Measurements from ENCODE around the gene DCTD. TPM values are rescaled to one million over a fixed set of nuclear protein-coding genes. Genes with fewer than 3 reads are reported as not detected.

DCTD gene
- total and polyA plus RNA-seq, 2 of the 13 experiments (the other 11 are each of a cell fraction or from before 2014, with no cell fraction given) = 85.1 to 95.3 TPM

DNA sequence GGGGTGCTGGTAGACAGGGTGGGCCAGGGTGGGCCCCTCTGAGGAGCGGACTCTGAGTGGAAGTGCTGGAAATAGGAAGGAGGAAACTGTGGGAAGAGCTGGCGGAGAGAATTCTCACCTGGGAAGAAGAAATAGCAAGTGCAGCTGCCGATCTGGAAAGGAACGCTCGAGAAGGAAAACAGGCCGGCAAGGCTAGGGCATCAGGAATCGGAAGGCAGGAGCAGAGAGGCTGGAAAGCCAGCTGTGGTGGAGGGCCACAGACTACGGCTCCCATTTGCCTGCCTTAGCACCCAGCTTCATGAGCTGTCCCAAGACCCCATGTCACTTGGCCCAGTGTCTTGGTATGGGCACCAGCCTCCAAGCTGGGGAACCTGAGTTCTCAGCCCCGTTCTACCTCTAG lies 37.3 kb downstream of the DCTD start:
- H3K4me1 ChIP-seq (ENCODE audit: insufficient read depth, low read length) = peaks cover 59% of the 10 kb centered on the region
- peaks cover 4% of the 10 kb centered on the region for H3K79me2 ChIP-seq (ENCODE audit: insufficient read depth, low read length)
- peak overlapping the region; percentile 20 to 58 (median 24); a peak in 5 of 6 replicates for H3K4me3 ChIP-seq (replicated peaks in 1 of 3; ENCODE audit: insufficient read depth in 1 of 3, low read depth in 2 of 3, low read length in 3 of 3)
- in situ Hi-C loops (cut with HindIII; ENCODE audit: extremely low pct_ligation_motif_present, low pct_unique_long_range_greater_than_20kb) (no loop called here), intact Hi-C loops (cut with micrococcal nuclease; ENCODE audit: unreplicated experiment) (no loop called here)
- peaks cover 16% of the 10 kb centered on the region for H3K9me3 ChIP-seq (ENCODE audit: low read length)
- DNase-seq (ENCODE audit: low spot score) (no peak), FAIRE-seq (no peak), ATAC-seq (no peak)
- no TSS peak for BruUV-seq (replicated peaks)
- H3K27me3 ChIP-seq (ENCODE audit: control insufficient read depth in 1 of 2, insufficient read depth in 2 of 2, low read length in 2 of 2) = no peaks in the 10 kb centered on the region
- ChIA-PET POLR2A (interaction anchor here (0.9 to 7.3 kb wide), 4 partner anchors 16 to 38 kb away, joined by 4 to 69 read pairs (median 6); no protein-coding TSS in a partner anchor), CTCF (ENCODE audit: low intra/inter-chr PET ratio, low total read pairs) (no interaction called here)
- peak overlapping the region; percentile 84 for H3K27ac ChIP-seq (ENCODE audit: extremely low read length, insufficient read depth, low read length)
- no peaks in the 10 kb centered on the region for H4K20me1 ChIP-seq (ENCODE audit: insufficient read depth, low read length)
- 92% methylated on average over 8 of the region's 9 CpGs for WGBS (ENCODE audit: low lambda C conversion rate)
- H3K9ac ChIP-seq (ENCODE audit: insufficient read depth, low read depth, low read length) = peak overlapping the region; percentile 57
- peaks cover under 1 to 14% of the 10 kb centered on the region in 2 experiments; a peak in 4 of 5 replicates for H3K36me3 ChIP-seq (replicated peaks in 1 of 2; ENCODE audit: control insufficient read depth in 1 of 2, insufficient read depth in 2 of 2, low read length in 2 of 2)
- peak; percentile 57; the same call in 1 of the 2 replicates for TF ChIP-seq ZBTB38 (CRISPR knock-in tag; IDR thresholded peaks at IDR 0.05)
- no peak for TF ChIP-seq ZNF160 (CRISPR knock-in tag; IDR thresholded peaks at IDR 0.05)
- TF ChIP-seq TMF1 (CRISPR knock-in tag; IDR thresholded peaks at IDR 0.05; ENCODE audit: low read depth) = no peak
- TF ChIP-seq ZNF232 (CRISPR knock-in tag; IDR thresholded peaks at IDR 0.05; ENCODE audit: borderline replicate concordance) = no peak
- TF ChIP-seq ZSCAN5A (CRISPR knock-in tag; IDR thresholded peaks at IDR 0.05; ENCODE audit: borderline replicate concordance) = no peak
- TF ChIP-seq MAFK (conservative IDR thresholded peaks at IDR 0.05 in 1 of 2, IDR thresholded peaks at IDR 0.05 in 1 of 2; ENCODE audit: low read length in 2 of 2) = no peak
- 0 out of 2 replicates have a peak, but pooled peaks have one; percentile 6 for TF ChIP-seq ZNF296 (CRISPR knock-in tag; conservative IDR thresholded peaks at IDR 0.05)
- no peak for TF ChIP-seq REL (CRISPR knock-in tag; conservative IDR thresholded peaks at IDR 0.05)
- no peak for TF ChIP-seq MED8 (CRISPR knock-in tag; IDR thresholded peaks at IDR 0.05; ENCODE audit: insufficient replicate concordance)
- no peak for TF ChIP-seq NR2F1 (CRISPR knock-in tag; IDR thresholded peaks at IDR 0.05)
- no peak for TF ChIP-seq ATF7 (IDR thresholded peaks at IDR 0.05)
- no peak for TF ChIP-seq ATF7 (CRISPR knock-in tag; IDR thresholded peaks at IDR 0.05)
- no peak for TF ChIP-seq NCOA2 (CRISPR knock-in tag; IDR thresholded peaks at IDR 0.05)
- TF ChIP-seq ZFP90 (CRISPR knock-in tag; IDR thresholded peaks at IDR 0.05; ENCODE audit: borderline replicate concordance) = no peak
- TF ChIP-seq GATA4 (IDR thresholded peaks at IDR 0.05; ENCODE audit: borderline replicate concordance, low read depth) = no peak
- TF ChIP-seq MEF2D (CRISPR knock-in tag; IDR thresholded peaks at IDR 0.05) = no peak
- no peak for TF ChIP-seq KDM1A (CRISPR knock-in tag; IDR thresholded peaks at IDR 0.05)
- TF ChIP-seq, protein P1, sequence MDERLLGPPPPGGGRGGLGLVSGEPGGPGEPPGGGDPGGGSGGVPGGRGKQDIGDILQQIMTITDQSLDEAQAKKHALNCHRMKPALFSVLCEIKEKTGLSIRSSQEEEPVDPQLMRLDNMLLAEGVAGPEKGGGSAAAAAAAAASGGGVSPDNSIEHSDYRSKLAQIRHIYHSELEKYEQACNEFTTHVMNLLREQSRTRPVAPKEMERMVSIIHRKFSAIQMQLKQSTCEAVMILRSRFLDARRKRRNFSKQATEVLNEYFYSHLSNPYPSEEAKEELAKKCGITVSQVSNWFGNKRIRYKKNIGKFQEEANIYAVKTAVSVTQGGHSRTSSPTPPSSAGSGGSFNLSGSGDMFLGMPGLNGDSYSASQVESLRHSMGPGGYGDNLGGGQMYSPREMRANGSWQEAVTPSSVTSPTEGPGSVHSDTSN (CRISPR knock-in tag; IDR thresholded peaks at IDR 0.05) = no peak
- H2AFZ ChIP-seq (ENCODE audit: low read length) = no peak overlapping the region
- H3K4me2 ChIP-seq (ENCODE audit: low read depth, low read length) = peak overlapping the region; percentile 77

Data from HepG2 (cell line).